Measurements from ENCODE around the gene C1S. TPM values are rescaled to one million over a fixed set of nuclear protein-coding genes. Genes with fewer than 3 reads are reported as not detected.

The C1S gene
- total and polyA plus RNA-seq, 9 of the 15 experiments (the other 6 are each of a cell fraction or from before 2014, with no cell fraction given): 0.08 to 0.84 (median 0.27) TPM

DNA sequence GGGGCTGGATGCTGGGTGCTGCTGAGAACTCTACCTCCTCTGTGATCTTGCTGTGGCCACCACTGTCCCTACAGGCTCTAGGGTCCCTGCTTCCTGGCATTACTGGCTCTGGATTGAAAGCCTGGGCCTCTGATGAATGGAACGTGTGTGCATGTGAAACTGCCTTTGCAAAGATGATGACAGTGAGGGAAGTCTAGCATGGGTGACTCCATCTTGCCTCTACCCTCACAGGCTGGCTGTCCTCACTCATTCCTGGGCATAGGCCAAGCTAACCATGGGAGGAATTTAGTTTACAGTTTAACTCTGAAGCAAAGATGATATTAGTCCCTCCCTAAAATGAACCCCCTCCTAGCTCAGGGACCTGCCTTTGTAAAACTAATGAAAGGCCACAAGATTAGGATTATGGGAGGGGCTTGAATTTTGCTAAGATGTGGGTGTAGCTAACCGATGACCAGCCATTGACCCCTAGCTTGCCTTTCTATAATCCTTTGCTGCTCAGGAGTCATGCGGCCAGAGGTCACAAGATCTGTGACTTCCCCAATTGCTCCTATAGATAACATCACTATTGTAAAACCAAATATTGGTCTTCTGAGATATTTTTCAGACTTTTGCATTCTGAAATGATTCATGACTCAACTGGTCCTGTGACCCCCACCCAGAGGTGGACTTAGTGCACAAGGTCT is 2.2 kb upstream of the C1S start (continued):
- TF ChIP-seq, protein P1, sequence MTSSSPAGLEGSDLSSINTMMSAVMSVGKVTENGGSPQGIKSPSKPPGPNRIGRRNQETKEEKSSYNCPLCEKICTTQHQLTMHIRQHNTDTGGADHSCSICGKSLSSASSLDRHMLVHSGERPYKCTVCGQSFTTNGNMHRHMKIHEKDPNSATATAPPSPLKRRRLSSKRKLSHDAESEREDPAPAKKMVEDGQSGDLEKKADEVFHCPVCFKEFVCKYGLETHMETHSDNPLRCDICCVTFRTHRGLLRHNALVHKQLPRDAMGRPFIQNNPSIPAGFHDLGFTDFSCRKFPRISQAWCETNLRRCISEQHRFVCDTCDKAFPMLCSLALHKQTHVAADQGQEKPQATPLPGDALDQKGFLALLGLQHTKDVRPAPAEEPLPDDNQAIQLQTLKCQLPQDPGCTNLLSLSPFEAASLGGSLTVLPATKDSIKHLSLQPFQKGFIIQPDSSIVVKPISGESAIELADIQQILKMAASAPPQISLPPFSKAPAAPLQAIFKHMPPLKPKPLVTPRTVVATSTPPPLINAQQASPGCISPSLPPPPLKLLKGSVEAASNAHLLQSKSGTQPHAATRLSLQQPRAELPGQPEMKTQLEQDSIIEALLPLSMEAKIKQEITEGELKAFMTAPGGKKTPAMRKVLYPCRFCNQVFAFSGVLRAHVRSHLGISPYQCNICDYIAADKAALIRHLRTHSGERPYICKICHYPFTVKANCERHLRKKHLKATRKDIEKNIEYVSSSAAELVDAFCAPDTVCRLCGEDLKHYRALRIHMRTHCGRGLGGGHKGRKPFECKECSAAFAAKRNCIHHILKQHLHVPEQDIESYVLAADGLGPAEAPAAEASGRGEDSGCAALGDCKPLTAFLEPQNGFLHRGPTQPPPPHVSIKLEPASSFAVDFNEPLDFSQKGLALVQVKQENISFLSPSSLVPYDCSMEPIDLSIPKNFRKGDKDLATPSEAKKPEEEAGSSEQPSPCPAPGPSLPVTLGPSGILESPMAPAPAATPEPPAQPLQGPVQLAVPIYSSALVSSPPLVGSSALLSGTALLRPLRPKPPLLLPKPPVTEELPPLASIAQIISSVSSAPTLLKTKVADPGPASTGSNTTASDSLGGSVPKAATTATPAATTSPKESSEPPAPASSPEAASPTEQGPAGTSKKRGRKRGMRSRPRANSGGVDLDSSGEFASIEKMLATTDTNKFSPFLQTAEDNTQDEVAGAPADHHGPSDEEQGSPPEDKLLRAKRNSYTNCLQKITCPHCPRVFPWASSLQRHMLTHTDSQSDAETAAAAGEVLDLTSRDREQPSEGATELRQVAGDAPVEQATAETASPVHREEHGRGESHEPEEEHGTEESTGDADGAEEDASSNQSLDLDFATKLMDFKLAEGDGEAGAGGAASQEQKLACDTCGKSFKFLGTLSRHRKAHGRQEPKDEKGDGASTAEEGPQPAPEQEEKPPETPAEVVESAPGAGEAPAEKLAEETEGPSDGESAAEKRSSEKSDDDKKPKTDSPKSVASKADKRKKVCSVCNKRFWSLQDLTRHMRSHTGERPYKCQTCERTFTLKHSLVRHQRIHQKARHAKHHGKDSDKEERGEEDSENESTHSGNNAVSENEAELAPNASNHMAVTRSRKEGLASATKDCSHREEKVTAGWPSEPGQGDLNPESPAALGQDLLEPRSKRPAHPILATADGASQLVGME (CRISPR knock-in tag; IDR thresholded peaks at IDR 0.05): 0 out of 2 replicates have a peak, but pooled peaks have one; percentile 71
- TF ChIP-seq RB1 (IDR thresholded peaks at IDR 0.05; ENCODE audit: low read depth) (no peak), FOXA3 (CRISPR knock-in tag; conservative IDR thresholded peaks at IDR 0.05 in 1 of 2, IDR thresholded peaks at IDR 0.05 in 1 of 2) (no peak), ZEB2 (IDR thresholded peaks at IDR 0.05) (no peak), STAG1 (CRISPR knock-in tag; IDR thresholded peaks at IDR 0.05; ENCODE audit: borderline replicate concordance) (no peak), ZNF444 (CRISPR knock-in tag; IDR thresholded peaks at IDR 0.05) (no peak), ZNF121 (CRISPR knock-in tag; conservative IDR thresholded peaks at IDR 0.05) (no peak), FOXJ2 (tag; IDR thresholded peaks at IDR 0.05) (no peak), POLR2A (conservative IDR thresholded peaks at IDR 0.05) (no peak), NCOA1 (IDR thresholded peaks at IDR 0.05; ENCODE audit: low read depth) (no peak), XRCC3 (IDR thresholded peaks at IDR 0.05) (no peak), CAMTA2 (CRISPR knock-in tag; conservative IDR thresholded peaks at IDR 0.05) (no peak)
- TF ChIP-seq, protein P2, sequence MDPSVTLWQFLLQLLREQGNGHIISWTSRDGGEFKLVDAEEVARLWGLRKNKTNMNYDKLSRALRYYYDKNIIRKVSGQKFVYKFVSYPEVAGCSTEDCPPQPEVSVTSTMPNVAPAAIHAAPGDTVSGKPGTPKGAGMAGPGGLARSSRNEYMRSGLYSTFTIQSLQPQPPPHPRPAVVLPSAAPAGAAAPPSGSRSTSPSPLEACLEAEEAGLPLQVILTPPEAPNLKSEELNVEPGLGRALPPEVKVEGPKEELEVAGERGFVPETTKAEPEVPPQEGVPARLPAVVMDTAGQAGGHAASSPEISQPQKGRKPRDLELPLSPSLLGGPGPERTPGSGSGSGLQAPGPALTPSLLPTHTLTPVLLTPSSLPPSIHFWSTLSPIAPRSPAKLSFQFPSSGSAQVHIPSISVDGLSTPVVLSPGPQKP (CRISPR knock-in tag; IDR thresholded peaks at IDR 0.05): no peak
- TF ChIP-seq, protein P3, sequence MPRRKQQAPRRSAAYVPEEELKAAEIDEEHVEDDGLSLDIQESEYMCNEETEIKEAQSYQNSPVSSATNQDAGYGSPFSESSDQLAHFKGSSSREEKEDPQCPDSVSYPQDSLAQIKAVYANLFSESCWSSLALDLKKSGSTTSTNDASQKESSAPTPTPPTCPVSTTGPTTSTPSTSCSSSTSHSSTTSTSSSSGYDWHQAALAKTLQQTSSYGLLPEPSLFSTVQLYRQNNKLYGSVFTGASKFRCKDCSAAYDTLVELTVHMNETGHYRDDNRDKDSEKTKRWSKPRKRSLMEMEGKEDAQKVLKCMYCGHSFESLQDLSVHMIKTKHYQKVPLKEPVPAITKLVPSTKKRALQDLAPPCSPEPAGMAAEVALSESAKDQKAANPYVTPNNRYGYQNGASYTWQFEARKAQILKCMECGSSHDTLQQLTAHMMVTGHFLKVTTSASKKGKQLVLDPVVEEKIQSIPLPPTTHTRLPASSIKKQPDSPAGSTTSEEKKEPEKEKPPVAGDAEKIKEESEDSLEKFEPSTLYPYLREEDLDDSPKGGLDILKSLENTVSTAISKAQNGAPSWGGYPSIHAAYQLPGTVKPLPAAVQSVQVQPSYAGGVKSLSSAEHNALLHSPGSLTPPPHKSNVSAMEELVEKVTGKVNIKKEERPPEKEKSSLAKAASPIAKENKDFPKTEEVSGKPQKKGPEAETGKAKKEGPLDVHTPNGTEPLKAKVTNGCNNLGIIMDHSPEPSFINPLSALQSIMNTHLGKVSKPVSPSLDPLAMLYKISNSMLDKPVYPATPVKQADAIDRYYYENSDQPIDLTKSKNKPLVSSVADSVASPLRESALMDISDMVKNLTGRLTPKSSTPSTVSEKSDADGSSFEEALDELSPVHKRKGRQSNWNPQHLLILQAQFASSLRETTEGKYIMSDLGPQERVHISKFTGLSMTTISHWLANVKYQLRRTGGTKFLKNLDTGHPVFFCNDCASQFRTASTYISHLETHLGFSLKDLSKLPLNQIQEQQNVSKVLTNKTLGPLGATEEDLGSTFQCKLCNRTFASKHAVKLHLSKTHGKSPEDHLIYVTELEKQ (CRISPR knock-in tag; IDR thresholded peaks at IDR 0.05): peak; percentile 88

Data from K562 (cell line).